Epithelial cell of proximal tubule (primary cell): ENCODE measurements around the gene CNTF. TPM values are rescaled to one million over a fixed set of nuclear protein-coding genes. Genes with fewer than 3 reads are reported as not detected.
A peak's percentile ranks its signal among the peaks of the same experiment; 100 is the strongest.

Source experiments
- DNase-seq: peaks from one replicate; pipeline ENCODE4 v3.0.0-alpha.2; 2011; ENCODE audit warnings: low read depth
- H3K4me3 ChIP-seq: 2 replicates; pipeline ENCODE4 v1.5.1; 2011; ENCODE audit warnings: low read depth, mild to moderate bottlenecking, low read length
- CTCF ChIP-seq: conservative IDR thresholded peaks from 2 replicates; pipeline ENCODE4 v1.5.1; 2012; ENCODE audit warnings: low read depth, mild to moderate bottlenecking, low read length
- total RNA-seq: library from RNA; depleted of rRNA; stranded (reverse); fragments of >200 nt; gene quantifications from 2 replicates; pipeline ENCODE4 v1.2.3, GENCODE V29; 2015

The CNTF gene
- total RNA-seq, 1 donor from 2014 or later: 0.29 TPM

GRCh38 chr11:58636587-58636986, 14.1 kb downstream of the CNTF start:
- peak; percentile 5 for TF ChIP-seq CTCF
- H3K4me3 ChIP-seq: no peak overlapping the region
- DNase-seq: no peak

- TF ChIP-seq CTCF: no peak
- DNase-seq: no peak
- H3K4me3 ChIP-seq: no peak overlapping the region
Observed at GRCh38 chr11:58637371-58637770, 14.9 kb downstream of the CNTF start.

- no peak for TF ChIP-seq CTCF
- H3K4me3 ChIP-seq: no peak overlapping the region
- DNase-seq: no peak
Observed at GRCh38 chr11:58639103-58639502, 16.6 kb downstream of the CNTF start.

- no peak overlapping the region for H3K4me3 ChIP-seq
- no peak for DNase-seq
- TF ChIP-seq CTCF: no peak
Observed at GRCh38 chr11:58639669-58640068, 17.2 kb downstream of the CNTF start.

- H3K4me3 ChIP-seq: no peak overlapping the region
- no peak for DNase-seq
- no peak for TF ChIP-seq CTCF
Observed at GRCh38 chr11:58640386-58641023, 18.0 kb downstream of the CNTF start.

GRCh38 chr11:58641341-58641740, 18.9 kb downstream of the CNTF start:
- H3K4me3 ChIP-seq: no peak overlapping the region
- no peak for TF ChIP-seq CTCF
- no peak for DNase-seq
